PC-9 (cell line): ENCODE data around the gene CABLES2. TPM values are rescaled to one million over a fixed set of nuclear protein-coding genes. Genes with fewer than 3 reads are reported as not detected.

Experiments used
- BruUV-seq: library from RNA; stranded (reverse); fragments of 400-500 nt; replicated peaks from 2 replicates; lab custom pipeline; 2021; lab: Mats Ljungman, UMichigan
- CTCF ChIA-PET: fragments of 300-600 bp; sonication (Branson Sonifier 250); formaldehyde crosslinking; loops from one replicate; lab custom pipeline; 2022; ENCODE audit warnings: antibody characterized with exemption; lab: Charles Lee
- POLR2A ChIA-PET: fragments of 300-600 bp; sonication (Branson Sonifier 250); formaldehyde crosslinking; loops from one replicate; lab custom pipeline; 2022; ENCODE audit warnings: antibody characterized with exemption; ENCODE audit not compliant: unreplicated experiment; lab: Charles Lee
- DNase-seq, 2 experiments: peaks; one replicate each; pipeline versions ENCODE4 v3.0.0 to v3.0.0-alpha.2; 2015 to 2022; ENCODE audit warnings: mixed read lengths in 1 of 2
- H2AFZ ChIP-seq: fragments of 200-600 bp; sonication (generic); 2 replicates; pipeline ENCODE4 v1.8.1; 2017; ENCODE audit warnings: antibody characterized with exemption
- H3F3A ChIP-seq: fragments of 200-600 bp; sonication (generic); 2 replicates; pipeline ENCODE4 v1.8.1; 2017; ENCODE audit warnings: antibody characterized with exemption, mild to moderate bottlenecking, low read depth; ENCODE audit not compliant: insufficient read depth
- H3K27ac ChIP-seq: fragments of 200-600 bp; sonication (generic); 2 replicates; pipeline ENCODE4 v1.6.1; 2016; ENCODE audit warnings: mixed run types
- H3K27me3 ChIP-seq: fragments of 200-600 bp; sonication (generic); 2 replicates; pipeline ENCODE4 v1.6.1; 2016; ENCODE audit warnings: low read depth, mixed run types; ENCODE audit not compliant: insufficient read depth
- H3K36me3 ChIP-seq: fragments of 200-600 bp; sonication (generic); 2 replicates; pipeline ENCODE4 v1.6.1; 2016; ENCODE audit warnings: low read depth, mixed run types
- H3K4me1 ChIP-seq: fragments of 200-600 bp; sonication (generic); replicated peaks from 2 replicates; pipeline ENCODE4 v1.6.1; 2016; ENCODE audit warnings: mixed run types; ENCODE audit not compliant: insufficient read depth
- H3K4me2 ChIP-seq: fragments of 200-600 bp; sonication (generic); 2 replicates; pipeline ENCODE4 v1.6.1; 2017; ENCODE audit warnings: mixed run types
- H3K4me3 ChIP-seq: fragments of 200-600 bp; sonication (generic); 2 replicates; pipeline ENCODE4 v1.6.1; 2016; ENCODE audit warnings: mixed run types
- H3K79me2 ChIP-seq: fragments of 200-600 bp; sonication (generic); 2 replicates; pipeline ENCODE4 v1.6.1; 2017; ENCODE audit warnings: low read depth, mixed run types
- H3K9me2 ChIP-seq: fragments of 200-600 bp; sonication (generic); 2 replicates; pipeline ENCODE4 v1.8.1; 2017; ENCODE audit warnings: mild to moderate bottlenecking; ENCODE audit not compliant: insufficient read depth
- H3K9me3 ChIP-seq: fragments of 200-600 bp; sonication (generic); 2 replicates; pipeline ENCODE4 v1.8.1; 2016; ENCODE audit warnings: low read depth; ENCODE audit not compliant: insufficient read depth
- H4K20me1 ChIP-seq: fragments of 200-600 bp; sonication (generic); 2 replicates; pipeline ENCODE4 v1.8.1; 2017; ENCODE audit not compliant: insufficient read depth
- CTCF ChIP-seq: fragments of 200-600 bp; sonication (generic); conservative IDR thresholded peaks from 2 replicates; pipeline ENCODE4 v1.6.1; 2017; ENCODE audit warnings: mixed run types, antibody characterized with exemption, mild to moderate bottlenecking, moderate library complexity
- EZH2 ChIP-seq: fragments of 200-600 bp; sonication (generic); IDR thresholded peaks from 2 replicates; pipeline ENCODE4 v1.8.0; 2017; ENCODE audit warnings: antibody characterized with exemption, low read depth
- intact Hi-C: fragments of 100-400 bp; cut with micrococcal nuclease; formaldehyde crosslinking; loops from one replicate; pipeline ENCODE4 v1.10.0; 2022; ENCODE audit not compliant: unreplicated experiment
- total RNA-seq: library from RNA; stranded (reverse); gene quantifications from 2 replicates; pipeline ENCODE4 v1.2.3, GENCODE V29; 2021

The CABLES2 gene
- total RNA-seq, 1 experiment from 2014 or later = 14.1 TPM

GRCh38 chr20:62364911-62365736, 42.0 kb downstream of the CABLES2 start:
- TF ChIP-seq CTCF (no peak), EZH2 (no peak)
- CTCF ChIA-PET = interaction anchor here (1.4 to 2.1 kb wide), 3 partner anchors 13 to 18 kb away, joined by 5 to 10 read pairs (median 6); no protein-coding TSS in a partner anchor
- DNase-seq = peak in 1 of 2 experiments; percentile 34
- H3K4me3 ChIP-seq = peak overlapping the region; percentile 78
- H4K20me1 ChIP-seq = peaks cover 22% of the 10 kb centered on the region
- POLR2A ChIA-PET = interaction anchor here (0.6 to 2.5 kb wide), 8 partner anchors 11 to 123 kb away, joined by 3 to 41 read pairs (median 3); no protein-coding TSS in a partner anchor
- intact Hi-C loops = loop anchor here (5.0 kb wide), 1 partner anchor 427 kb away; no protein-coding TSS in a partner anchor
- TSS peak; percentile 22 for BruUV-seq
- H3K79me2 ChIP-seq = peaks cover 66% of the 10 kb centered on the region
- peaks cover 54% of the 10 kb centered on the region for H3F3A ChIP-seq
- H3K36me3 ChIP-seq = 0 out of 2 replicates have a peak, but pooled peaks cover 5% of the 10 kb centered on the region
- peak overlapping the region; percentile 92 for H3K27ac ChIP-seq
- no peaks in the 10 kb centered on the region for H3K9me3 ChIP-seq
- H3K9me2 ChIP-seq = no peaks in the 10 kb centered on the region
- H3K4me1 ChIP-seq = peaks cover 67% of the 10 kb centered on the region
- no peak overlapping the region for H2AFZ ChIP-seq
- H3K27me3 ChIP-seq = no peaks in the 10 kb centered on the region
- peak overlapping the region; percentile 96 for H3K4me2 ChIP-seq

GRCh38 chr20:62363920-62364851, 42.9 kb downstream of the CABLES2 start:
- Histone ChIP-seq H3F3A (peaks cover 45% of the 10 kb centered on the region), H3K9me3 (no peaks in the 10 kb centered on the region), H3K4me3 (peak overlapping the region; percentile 78), H3K9me2 (no peaks in the 10 kb centered on the region), H2AFZ (no peak overlapping the region), H3K4me2 (peak overlapping the region; percentile 96), H4K20me1 (peaks cover 22% of the 10 kb centered on the region), H3K79me2 (peaks cover 66% of the 10 kb centered on the region), H3K27me3 (no peaks in the 10 kb centered on the region), H3K4me1 (peaks cover 62% of the 10 kb centered on the region), H3K27ac (peak overlapping the region; percentile 92), H3K36me3 (0 out of 2 replicates have a peak, but pooled peaks cover 5% of the 10 kb centered on the region)
- intact Hi-C loops = no loop called here
- ChIA-PET POLR2A (interaction anchor here (2.5 kb wide), 1 partner anchor 14 kb away, joined by 41 read pairs; no protein-coding TSS in a partner anchor), CTCF (interaction anchor here (1.4 to 2.1 kb wide), 3 partner anchors 12 to 19 kb away, joined by 5 to 10 read pairs (median 6); no protein-coding TSS in a partner anchor)
- no TSS peak for BruUV-seq
- peak; percentile 59 to 68 for DNase-seq
- TF ChIP-seq CTCF (no peak), EZH2 (no peak)
